ENCODE results near the gene SLC13A2. TPM values are rescaled to one million over a fixed set of nuclear protein-coding genes. Genes with fewer than 3 reads are reported as not detected.

SLC13A2 gene
- total and polyA plus RNA-seq, 9 of the 15 experiments (the other 6 are each of a cell fraction or from before 2014, with no cell fraction given), result 0.13 TPM; not detected in 8

DNA sequence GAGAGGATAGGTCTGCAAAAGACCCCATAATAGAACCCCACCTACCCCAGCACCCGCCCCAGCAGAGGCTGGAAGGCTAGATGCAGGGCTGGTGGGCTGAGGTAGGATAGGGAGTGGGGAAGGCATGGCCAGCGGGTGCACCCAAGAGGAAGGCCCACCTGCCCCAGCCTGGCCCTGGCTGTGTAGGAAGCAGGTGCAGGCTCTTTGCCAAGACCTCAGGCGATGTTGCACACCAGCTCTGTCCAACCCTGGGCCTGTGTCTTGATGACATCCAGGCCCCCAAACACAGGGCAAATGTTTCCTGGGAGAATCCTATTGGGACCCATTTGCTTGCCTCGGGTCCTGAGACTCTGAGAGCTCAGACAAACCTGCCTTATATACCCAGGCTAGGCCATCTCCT is 66.8 kb downstream of the SLC13A2 start (continued):
- TF ChIP-seq, protein P1, sequence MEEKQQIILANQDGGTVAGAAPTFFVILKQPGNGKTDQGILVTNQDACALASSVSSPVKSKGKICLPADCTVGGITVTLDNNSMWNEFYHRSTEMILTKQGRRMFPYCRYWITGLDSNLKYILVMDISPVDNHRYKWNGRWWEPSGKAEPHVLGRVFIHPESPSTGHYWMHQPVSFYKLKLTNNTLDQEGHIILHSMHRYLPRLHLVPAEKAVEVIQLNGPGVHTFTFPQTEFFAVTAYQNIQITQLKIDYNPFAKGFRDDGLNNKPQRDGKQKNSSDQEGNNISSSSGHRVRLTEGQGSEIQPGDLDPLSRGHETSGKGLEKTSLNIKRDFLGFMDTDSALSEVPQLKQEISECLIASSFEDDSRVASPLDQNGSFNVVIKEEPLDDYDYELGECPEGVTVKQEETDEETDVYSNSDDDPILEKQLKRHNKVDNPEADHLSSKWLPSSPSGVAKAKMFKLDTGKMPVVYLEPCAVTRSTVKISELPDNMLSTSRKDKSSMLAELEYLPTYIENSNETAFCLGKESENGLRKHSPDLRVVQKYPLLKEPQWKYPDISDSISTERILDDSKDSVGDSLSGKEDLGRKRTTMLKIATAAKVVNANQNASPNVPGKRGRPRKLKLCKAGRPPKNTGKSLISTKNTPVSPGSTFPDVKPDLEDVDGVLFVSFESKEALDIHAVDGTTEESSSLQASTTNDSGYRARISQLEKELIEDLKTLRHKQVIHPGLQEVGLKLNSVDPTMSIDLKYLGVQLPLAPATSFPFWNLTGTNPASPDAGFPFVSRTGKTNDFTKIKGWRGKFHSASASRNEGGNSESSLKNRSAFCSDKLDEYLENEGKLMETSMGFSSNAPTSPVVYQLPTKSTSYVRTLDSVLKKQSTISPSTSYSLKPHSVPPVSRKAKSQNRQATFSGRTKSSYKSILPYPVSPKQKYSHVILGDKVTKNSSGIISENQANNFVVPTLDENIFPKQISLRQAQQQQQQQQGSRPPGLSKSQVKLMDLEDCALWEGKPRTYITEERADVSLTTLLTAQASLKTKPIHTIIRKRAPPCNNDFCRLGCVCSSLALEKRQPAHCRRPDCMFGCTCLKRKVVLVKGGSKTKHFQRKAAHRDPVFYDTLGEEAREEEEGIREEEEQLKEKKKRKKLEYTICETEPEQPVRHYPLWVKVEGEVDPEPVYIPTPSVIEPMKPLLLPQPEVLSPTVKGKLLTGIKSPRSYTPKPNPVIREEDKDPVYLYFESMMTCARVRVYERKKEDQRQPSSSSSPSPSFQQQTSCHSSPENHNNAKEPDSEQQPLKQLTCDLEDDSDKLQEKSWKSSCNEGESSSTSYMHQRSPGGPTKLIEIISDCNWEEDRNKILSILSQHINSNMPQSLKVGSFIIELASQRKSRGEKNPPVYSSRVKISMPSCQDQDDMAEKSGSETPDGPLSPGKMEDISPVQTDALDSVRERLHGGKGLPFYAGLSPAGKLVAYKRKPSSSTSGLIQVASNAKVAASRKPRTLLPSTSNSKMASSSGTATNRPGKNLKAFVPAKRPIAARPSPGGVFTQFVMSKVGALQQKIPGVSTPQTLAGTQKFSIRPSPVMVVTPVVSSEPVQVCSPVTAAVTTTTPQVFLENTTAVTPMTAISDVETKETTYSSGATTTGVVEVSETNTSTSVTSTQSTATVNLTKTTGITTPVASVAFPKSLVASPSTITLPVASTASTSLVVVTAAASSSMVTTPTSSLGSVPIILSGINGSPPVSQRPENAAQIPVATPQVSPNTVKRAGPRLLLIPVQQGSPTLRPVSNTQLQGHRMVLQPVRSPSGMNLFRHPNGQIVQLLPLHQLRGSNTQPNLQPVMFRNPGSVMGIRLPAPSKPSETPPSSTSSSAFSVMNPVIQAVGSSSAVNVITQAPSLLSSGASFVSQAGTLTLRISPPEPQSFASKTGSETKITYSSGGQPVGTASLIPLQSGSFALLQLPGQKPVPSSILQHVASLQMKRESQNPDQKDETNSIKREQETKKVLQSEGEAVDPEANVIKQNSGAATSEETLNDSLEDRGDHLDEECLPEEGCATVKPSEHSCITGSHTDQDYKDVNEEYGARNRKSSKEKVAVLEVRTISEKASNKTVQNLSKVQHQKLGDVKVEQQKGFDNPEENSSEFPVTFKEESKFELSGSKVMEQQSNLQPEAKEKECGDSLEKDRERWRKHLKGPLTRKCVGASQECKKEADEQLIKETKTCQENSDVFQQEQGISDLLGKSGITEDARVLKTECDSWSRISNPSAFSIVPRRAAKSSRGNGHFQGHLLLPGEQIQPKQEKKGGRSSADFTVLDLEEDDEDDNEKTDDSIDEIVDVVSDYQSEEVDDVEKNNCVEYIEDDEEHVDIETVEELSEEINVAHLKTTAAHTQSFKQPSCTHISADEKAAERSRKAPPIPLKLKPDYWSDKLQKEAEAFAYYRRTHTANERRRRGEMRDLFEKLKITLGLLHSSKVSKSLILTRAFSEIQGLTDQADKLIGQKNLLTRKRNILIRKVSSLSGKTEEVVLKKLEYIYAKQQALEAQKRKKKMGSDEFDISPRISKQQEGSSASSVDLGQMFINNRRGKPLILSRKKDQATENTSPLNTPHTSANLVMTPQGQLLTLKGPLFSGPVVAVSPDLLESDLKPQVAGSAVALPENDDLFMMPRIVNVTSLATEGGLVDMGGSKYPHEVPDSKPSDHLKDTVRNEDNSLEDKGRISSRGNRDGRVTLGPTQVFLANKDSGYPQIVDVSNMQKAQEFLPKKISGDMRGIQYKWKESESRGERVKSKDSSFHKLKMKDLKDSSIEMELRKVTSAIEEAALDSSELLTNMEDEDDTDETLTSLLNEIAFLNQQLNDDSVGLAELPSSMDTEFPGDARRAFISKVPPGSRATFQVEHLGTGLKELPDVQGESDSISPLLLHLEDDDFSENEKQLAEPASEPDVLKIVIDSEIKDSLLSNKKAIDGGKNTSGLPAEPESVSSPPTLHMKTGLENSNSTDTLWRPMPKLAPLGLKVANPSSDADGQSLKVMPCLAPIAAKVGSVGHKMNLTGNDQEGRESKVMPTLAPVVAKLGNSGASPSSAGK (IDR thresholded peaks at IDR 0.05), result no peak
- TF ChIP-seq, protein P2, sequence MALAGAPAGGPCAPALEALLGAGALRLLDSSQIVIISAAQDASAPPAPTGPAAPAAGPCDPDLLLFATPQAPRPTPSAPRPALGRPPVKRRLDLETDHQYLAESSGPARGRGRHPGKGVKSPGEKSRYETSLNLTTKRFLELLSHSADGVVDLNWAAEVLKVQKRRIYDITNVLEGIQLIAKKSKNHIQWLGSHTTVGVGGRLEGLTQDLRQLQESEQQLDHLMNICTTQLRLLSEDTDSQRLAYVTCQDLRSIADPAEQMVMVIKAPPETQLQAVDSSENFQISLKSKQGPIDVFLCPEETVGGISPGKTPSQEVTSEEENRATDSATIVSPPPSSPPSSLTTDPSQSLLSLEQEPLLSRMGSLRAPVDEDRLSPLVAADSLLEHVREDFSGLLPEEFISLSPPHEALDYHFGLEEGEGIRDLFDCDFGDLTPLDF (CRISPR knock-in tag; IDR thresholded peaks at IDR 0.05), result no peak
- TF ChIP-seq TSC22D4 (tag; IDR thresholded peaks at IDR 0.05), result no peak
- TF ChIP-seq, protein P3, sequence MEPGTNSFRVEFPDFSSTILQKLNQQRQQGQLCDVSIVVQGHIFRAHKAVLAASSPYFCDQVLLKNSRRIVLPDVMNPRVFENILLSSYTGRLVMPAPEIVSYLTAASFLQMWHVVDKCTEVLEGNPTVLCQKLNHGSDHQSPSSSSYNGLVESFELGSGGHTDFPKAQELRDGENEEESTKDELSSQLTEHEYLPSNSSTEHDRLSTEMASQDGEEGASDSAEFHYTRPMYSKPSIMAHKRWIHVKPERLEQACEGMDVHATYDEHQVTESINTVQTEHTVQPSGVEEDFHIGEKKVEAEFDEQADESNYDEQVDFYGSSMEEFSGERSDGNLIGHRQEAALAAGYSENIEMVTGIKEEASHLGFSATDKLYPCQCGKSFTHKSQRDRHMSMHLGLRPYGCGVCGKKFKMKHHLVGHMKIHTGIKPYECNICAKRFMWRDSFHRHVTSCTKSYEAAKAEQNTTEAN (CRISPR knock-in tag; IDR thresholded peaks at IDR 0.05), result no peak
- TF ChIP-seq NFATC3 (IDR thresholded peaks at IDR 0.05), result no peak
- TF ChIP-seq BCL6 (CRISPR knock-in tag; IDR thresholded peaks at IDR 0.05), result no peak
- TF ChIP-seq CEBPB (tag; IDR thresholded peaks at IDR 0.05), result no peak
- TF ChIP-seq ELF1 (tag; IDR thresholded peaks at IDR 0.05), result no peak
- TF ChIP-seq SREBF1 (IDR thresholded peaks at IDR 0.05; ENCODE audit: borderline replicate concordance, low read depth, low read length), result no peak
- TF ChIP-seq, protein P4, sequence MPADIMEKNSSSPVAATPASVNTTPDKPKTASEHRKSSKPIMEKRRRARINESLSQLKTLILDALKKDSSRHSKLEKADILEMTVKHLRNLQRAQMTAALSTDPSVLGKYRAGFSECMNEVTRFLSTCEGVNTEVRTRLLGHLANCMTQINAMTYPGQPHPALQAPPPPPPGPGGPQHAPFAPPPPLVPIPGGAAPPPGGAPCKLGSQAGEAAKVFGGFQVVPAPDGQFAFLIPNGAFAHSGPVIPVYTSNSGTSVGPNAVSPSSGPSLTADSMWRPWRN (IDR thresholded peaks at IDR 0.05; ENCODE audit: low read depth), result no peak
- no peak for TF ChIP-seq ZNF561 (CRISPR knock-in tag; conservative IDR thresholded peaks at IDR 0.05)
- TF ChIP-seq ARHGAP35 (IDR thresholded peaks at IDR 0.05; ENCODE audit: partially characterized antibody), result no peak
- no peak for TF ChIP-seq ZNF583 (CRISPR knock-in tag; IDR thresholded peaks at IDR 0.05)
- no peak for TF ChIP-seq CCNT2 (IDR thresholded peaks at IDR 0.05; ENCODE audit: borderline replicate concordance, extremely low read depth, insufficient read length, low read depth, low read length)
